Keratinocyte (primary cell): ENCODE results near the gene ROR1.

Experiments
- EZH2 ChIP-seq: IDR thresholded peaks from one replicate; pipeline ENCODE4 v1.6.1; 2012; ENCODE audit warnings: inconsistent platforms, mild to moderate bottlenecking, low read length, moderate library complexity
- TF ChIP-seq, protein P1 (sequence below), 3 experiments: IDR thresholded peaks in 1 of 3; conservative IDR thresholded peaks in 1 of 3; optimal IDR thresholded peaks in 1 of 3; 2 replicates in 2 of 3; 3 replicates in 1 of 3; pipeline versions ENCODE3 to v1.5.1; 2011; ENCODE audit warnings: low read length in 3 of 3, mild to moderate bottlenecking in 3 of 3, moderate library complexity in 2 of 3, control low read depth in 1 of 3, inconsistent platforms in 1 of 3; ENCODE audit not compliant: insufficient read depth in 2 of 3; ENCODE audit errors: extremely low read depth in 1 of 3

DNA sequence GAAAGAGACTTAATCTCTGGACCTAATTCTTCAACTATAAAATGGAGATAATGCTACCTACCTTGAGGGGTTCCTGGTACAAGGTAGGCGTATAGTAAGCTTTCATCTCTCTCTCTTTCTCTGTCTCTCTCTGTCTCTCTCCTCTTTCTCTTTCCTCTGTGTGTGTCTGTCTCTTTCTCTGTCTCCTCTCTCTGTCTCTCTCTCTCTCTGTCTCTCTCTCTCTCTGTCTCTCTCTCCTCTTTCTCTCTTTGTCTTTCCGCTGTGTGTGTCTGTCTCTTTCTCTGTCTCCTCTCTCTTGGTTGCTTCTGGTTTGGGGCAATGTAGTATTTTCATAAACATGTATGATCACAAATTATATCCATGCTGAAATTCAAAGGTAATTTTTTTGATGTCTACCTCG, 353.5 kb downstream of the ROR1 start:
- TF ChIP-seq, protein P1, sequence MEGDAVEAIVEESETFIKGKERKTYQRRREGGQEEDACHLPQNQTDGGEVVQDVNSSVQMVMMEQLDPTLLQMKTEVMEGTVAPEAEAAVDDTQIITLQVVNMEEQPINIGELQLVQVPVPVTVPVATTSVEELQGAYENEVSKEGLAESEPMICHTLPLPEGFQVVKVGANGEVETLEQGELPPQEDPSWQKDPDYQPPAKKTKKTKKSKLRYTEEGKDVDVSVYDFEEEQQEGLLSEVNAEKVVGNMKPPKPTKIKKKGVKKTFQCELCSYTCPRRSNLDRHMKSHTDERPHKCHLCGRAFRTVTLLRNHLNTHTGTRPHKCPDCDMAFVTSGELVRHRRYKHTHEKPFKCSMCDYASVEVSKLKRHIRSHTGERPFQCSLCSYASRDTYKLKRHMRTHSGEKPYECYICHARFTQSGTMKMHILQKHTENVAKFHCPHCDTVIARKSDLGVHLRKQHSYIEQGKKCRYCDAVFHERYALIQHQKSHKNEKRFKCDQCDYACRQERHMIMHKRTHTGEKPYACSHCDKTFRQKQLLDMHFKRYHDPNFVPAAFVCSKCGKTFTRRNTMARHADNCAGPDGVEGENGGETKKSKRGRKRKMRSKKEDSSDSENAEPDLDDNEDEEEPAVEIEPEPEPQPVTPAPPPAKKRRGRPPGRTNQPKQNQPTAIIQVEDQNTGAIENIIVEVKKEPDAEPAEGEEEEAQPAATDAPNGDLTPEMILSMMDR (optimal IDR thresholded peaks at IDR 0.05 in 1 of 3, IDR thresholded peaks at IDR 0.05 in 1 of 3, conservative IDR thresholded peaks at IDR 0.05 in 1 of 3; ENCODE audit: extremely low read depth in 1 of 3, insufficient read depth in 2 of 3, low read length in 3 of 3) = no peak
- TF ChIP-seq EZH2 = no peak
